Upper lobe of left lung (tissue), 4 donors: ENCODE measurements around the gene FBXL20.

Experiments used
- CTCF ChIP-seq, 6 experiments: fragments of 450-650 bp in 4 of 6; fragments of 200-600 bp in 2 of 6; sonication (generic) in 2 of 6; IDR thresholded peaks; one replicate each; pipeline ENCODE4 v1.5.1; 2016 to 2019; ENCODE audit warnings: antibody characterized with exemption in 6 of 6
- EP300 ChIP-seq, 4 donors: sonication (generic); formaldehyde crosslinking; IDR thresholded peaks; one replicate each; pipeline ENCODE4 v1.5.1; 2017; ENCODE audit warnings: antibody characterized with exemption in 4 of 4, control low read depth in 2 of 4

- TF ChIP-seq CTCF (IDR thresholded peaks at IDR 0.05), result peak; percentile 42 to 77 (median 66)
- TF ChIP-seq EP300 (IDR thresholded peaks at IDR 0.05), result no peak
Observed at GRCh38 chr17:39239640-39240314, 161.6 kb downstream of the FBXL20 start.
